CD4-positive, CD25-positive, alpha-beta regulatory T cell (primary cell): ENCODE data around the gene RBM4B. TPM values are rescaled to one million over a fixed set of nuclear protein-coding genes. Genes with fewer than 3 reads are reported as not detected.

Source experiments
- ATAC-seq, 2 donors: fragments of 150-1000 bp; cut with Tn5 transposase; one replicate each; pipeline ENCODE4 v1.10.0; 2021; ENCODE audit warnings: low read depth in 2 of 2, moderate number of reproducible peaks in 2 of 2, moderate library complexity in 1 of 2
- DNase-seq, 3 donors: peaks; one replicate each; pipeline versions ENCODE4 v3.0.0 to v3.0.0-alpha.2; 2012 to 2022; ENCODE audit warnings: mixed read lengths in 1 of 3
- H3K27ac ChIP-seq: one replicate; pipeline ENCODE4 v1.7.0; 2013; ENCODE audit warnings: mild to moderate bottlenecking, low read length; ENCODE audit not compliant: insufficient read depth, poor library complexity, severe bottlenecking
- H3K27me3 ChIP-seq: one replicate; pipeline ENCODE4 v1.7.0; 2013; ENCODE audit warnings: low read length; ENCODE audit not compliant: control insufficient read depth, insufficient read depth
- H3K36me3 ChIP-seq: one replicate; pipeline ENCODE4 v1.7.0; 2013; ENCODE audit warnings: mild to moderate bottlenecking, low read length, moderate library complexity; ENCODE audit not compliant: control insufficient read depth, insufficient read depth
- H3K4me1 ChIP-seq: 2 replicates; pipeline ENCODE4 v1.7.0; 2013; ENCODE audit warnings: mild to moderate bottlenecking, low read length; ENCODE audit not compliant: insufficient read depth, control insufficient read depth, poor library complexity, severe bottlenecking
- H3K4me3 ChIP-seq: one replicate; pipeline ENCODE4 v1.7.0; 2013; ENCODE audit warnings: low read depth, mild to moderate bottlenecking, low read length, moderate library complexity
- H3K9me3 ChIP-seq, 2 experiments: 1 replicate in 1 of 2; 2 replicates in 1 of 2; pipeline ENCODE4 v1.7.0; 2013; ENCODE audit warnings: low read length in 2 of 2, mild to moderate bottlenecking in 1 of 2, moderate library complexity in 1 of 2; ENCODE audit not compliant: control insufficient read depth in 2 of 2
- H3K27ac Mint-ChIP-seq, 3 donors: one replicate each; pipeline ENCODE4 v1.8.0; 2020 to 2022; ENCODE audit warnings: mild to moderate bottlenecking in 3 of 3, mixed read lengths in 3 of 3, moderate library complexity in 2 of 3
- H3K27me3 Mint-ChIP-seq: one replicate; pipeline ENCODE4 v1.8.0; 2022; ENCODE audit warnings: mild to moderate bottlenecking, mixed read lengths
- H3K36me3 Mint-ChIP-seq: one replicate; pipeline ENCODE4 v1.8.0; 2020; ENCODE audit warnings: mixed read lengths
- H3K4me1 Mint-ChIP-seq, 4 donors: one replicate each; pipeline ENCODE4 v1.8.0; 2020 to 2022; ENCODE audit warnings: mixed read lengths in 4 of 4, mild to moderate bottlenecking in 1 of 4
- H3K4me3 Mint-ChIP-seq, 4 donors: one replicate each; pipeline ENCODE4 v1.8.0; 2020 to 2022; ENCODE audit warnings: mild to moderate bottlenecking in 4 of 4, mixed read lengths in 4 of 4, moderate library complexity in 3 of 4
- H3K9me3 Mint-ChIP-seq, 7 donors: one replicate each; pipeline ENCODE4 v1.8.0; 2020 to 2022; ENCODE audit warnings: mixed read lengths in 7 of 7, mild to moderate bottlenecking in 3 of 7, moderate library complexity in 2 of 7
- polyA plus RNA-seq, 4 donors: library from polyadenylated mRNA; unstranded; fragments of 300-500 nt; fragmentation: Illumina TruSeq; gene quantifications; one replicate each; pipeline ENCODE4 v1.2.3, GENCODE V29; 2021
- total RNA-seq: library from RNA; stranded (reverse); gene quantifications from one replicate; pipeline ENCODE4 v1.2.3, GENCODE V29; 2022

RBM4B gene
- total and polyA plus RNA-seq, 5 donors from 2014 or later: 10.0 to 17.6 (median 14.3) TPM

DNA sequence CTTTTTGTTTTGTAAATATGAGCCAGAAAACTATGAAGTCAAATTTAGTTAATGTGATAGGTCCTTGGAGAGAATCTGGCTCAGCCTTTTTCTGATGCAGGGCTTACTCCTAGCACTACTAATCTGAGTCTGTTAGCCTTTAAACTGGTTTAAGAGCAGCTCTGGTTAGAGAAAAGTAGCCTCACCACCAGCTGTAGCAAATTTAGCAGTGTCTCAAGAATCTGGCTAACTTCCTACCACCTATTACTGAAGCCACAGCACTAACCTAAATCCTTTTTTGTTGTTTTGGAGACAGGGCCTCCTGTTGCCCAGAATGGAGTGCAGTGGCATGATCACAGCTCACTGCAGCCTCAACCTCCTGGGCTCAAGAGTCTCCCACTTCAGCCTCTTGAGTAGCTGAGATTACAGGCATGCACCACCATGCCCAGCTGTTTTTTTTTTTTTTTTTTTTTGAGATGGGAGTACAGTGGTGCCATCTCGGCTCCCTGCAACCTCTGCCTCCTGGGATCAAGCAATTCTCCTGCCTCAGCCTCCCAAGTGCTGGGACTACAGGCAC is 13.9 kb downstream of the RBM4B start:
- H3K4me3 Mint-ChIP-seq: no peak overlapping the region
- Histone ChIP-seq H3K27ac (no peak overlapping the region), H3K9me3 (no peaks in the 10 kb centered on the region), H3K4me3 (no peak overlapping the region), H3K27me3 (no peaks in the 10 kb centered on the region), H3K4me1 (peaks cover 3% of the 10 kb centered on the region), H3K36me3 (peaks cover 61% of the 10 kb centered on the region)
- DNase-seq: no peak
- H3K4me1 Mint-ChIP-seq: peaks cover 17 to 59% (median 30%) of the 10 kb centered on the region in 4 donors
- no peaks in the 10 kb centered on the region for H3K9me3 Mint-ChIP-seq
- peaks cover 34% of the 10 kb centered on the region for H3K36me3 Mint-ChIP-seq
- H3K27ac Mint-ChIP-seq: peak overlapping the region in 1 of 3 donors; percentile 77
- no peak for ATAC-seq
- H3K27me3 Mint-ChIP-seq: no peaks in the 10 kb centered on the region

- no peaks in the 10 kb centered on the region for H3K27me3 Mint-ChIP-seq
- peaks cover 20% of the 10 kb centered on the region for H3K36me3 Mint-ChIP-seq
- peak overlapping the region; percentile 5 to 65 (median 22) for H3K27ac Mint-ChIP-seq
- H3K9me3 Mint-ChIP-seq: no peaks in the 10 kb centered on the region
- ATAC-seq: no peak
- Histone ChIP-seq H3K4me1 (no peaks in the 10 kb centered on the region), H3K27ac (no peak overlapping the region), H3K9me3 (no peaks in the 10 kb centered on the region), H3K36me3 (peaks cover 32% of the 10 kb centered on the region), H3K4me3 (no peak overlapping the region), H3K27me3 (no peaks in the 10 kb centered on the region)
- peak overlapping the region in 1 of 4 donors; percentile 11 for H3K4me3 Mint-ChIP-seq
- H3K4me1 Mint-ChIP-seq: peaks cover 5 to 32% (median 12%) of the 10 kb centered on the region in 4 donors
- no peak for DNase-seq
These were observed 17.9 kb downstream of the RBM4B start for GRCh38 chr11:66659763-66660162.

- Mint-ChIP-seq H3K4me3 (peak overlapping the region in 1 of 4 donors; percentile 54), H3K27me3 (no peaks in the 10 kb centered on the region), H3K9me3 (no peaks in the 10 kb centered on the region), H3K36me3 (peaks cover 26% of the 10 kb centered on the region), H3K27ac (peak overlapping the region in 2 of 3 donors; percentile 15 to 38), H3K4me1 (peaks cover 6 to 46% (median 29%) of the 10 kb centered on the region in 4 donors)
- ATAC-seq: no peak
- Histone ChIP-seq H3K27ac (no peak overlapping the region), H3K9me3 (no peaks in the 10 kb centered on the region), H3K4me3 (no peak overlapping the region), H3K36me3 (peaks cover 46% of the 10 kb centered on the region), H3K4me1 (peaks cover 10% of the 10 kb centered on the region), H3K27me3 (no peaks in the 10 kb centered on the region)
- DNase-seq: no peak
These were observed 24.6 kb downstream of the RBM4B start for GRCh38 chr11:66653123-66653522.

DNA sequence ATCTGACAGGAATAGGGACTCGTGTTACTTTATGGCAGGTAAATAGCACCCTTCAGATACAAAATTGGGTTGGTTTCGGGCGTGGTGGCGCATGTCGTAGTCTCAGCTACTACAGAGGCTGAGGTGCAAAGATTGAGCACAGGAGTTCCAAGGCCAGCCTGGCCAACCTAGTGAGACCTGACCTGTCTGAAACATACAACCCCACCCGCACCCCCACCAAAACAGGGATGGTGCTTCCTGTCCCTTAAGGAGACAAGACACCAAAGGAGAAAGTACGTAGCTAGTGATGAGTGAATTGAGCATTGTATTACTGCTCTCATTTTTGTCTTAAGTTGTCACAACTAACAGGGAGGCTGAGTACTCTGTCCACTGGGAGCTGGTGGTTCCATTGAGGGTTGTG is 25.0 kb downstream of the RBM4B start:
- no peak for DNase-seq
- H3K27me3 Mint-ChIP-seq: no peaks in the 10 kb centered on the region
- H3K27ac Mint-ChIP-seq: peak overlapping the region in 2 of 3 donors; percentile 15 to 38
- Histone ChIP-seq H3K36me3 (peaks cover 45% of the 10 kb centered on the region), H3K4me3 (no peak overlapping the region), H3K27ac (no peak overlapping the region), H3K9me3 (no peaks in the 10 kb centered on the region), H3K4me1 (peaks cover 10% of the 10 kb centered on the region), H3K27me3 (no peaks in the 10 kb centered on the region)
- H3K9me3 Mint-ChIP-seq: no peaks in the 10 kb centered on the region
- H3K36me3 Mint-ChIP-seq: peaks cover 27% of the 10 kb centered on the region
- ATAC-seq: no peak
- H3K4me1 Mint-ChIP-seq: peaks cover 7 to 48% (median 31%) of the 10 kb centered on the region in 4 donors
- no peak overlapping the region for H3K4me3 Mint-ChIP-seq

DNA sequence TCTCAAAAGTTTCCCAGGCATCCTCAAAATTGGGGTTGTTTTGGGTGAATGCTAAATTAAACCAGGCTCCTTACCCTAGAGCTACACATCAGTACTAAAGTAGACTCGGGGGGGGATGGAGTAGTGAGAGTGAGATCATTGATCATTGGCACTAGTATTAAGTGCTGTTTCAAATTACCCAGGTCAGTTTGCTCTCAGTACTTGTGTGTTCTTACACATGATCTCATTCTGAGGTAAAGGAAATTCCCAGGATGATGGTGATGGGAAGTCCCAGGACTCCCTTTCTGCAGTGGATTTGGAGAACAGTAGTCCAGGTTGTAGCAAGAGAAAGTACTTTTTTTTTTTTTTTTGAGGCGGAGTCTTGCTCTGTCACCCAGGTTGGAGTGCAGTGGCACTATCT is 26.7 kb downstream of the RBM4B start:
- Mint-ChIP-seq H3K36me3 (peaks cover 40% of the 10 kb centered on the region), H3K4me1 (peaks cover 23 to 64% (median 46%) of the 10 kb centered on the region in 4 donors), H3K9me3 (peaks cover 0 to under 1% (median 0%) of the 10 kb centered on the region in 7 donors), H3K27ac (no peak overlapping the region), H3K4me3 (peak overlapping the region in 1 of 4 donors; percentile 21), H3K27me3 (no peaks in the 10 kb centered on the region)
- Histone ChIP-seq H3K36me3 (peaks cover 51% of the 10 kb centered on the region), H3K27ac (no peak overlapping the region), H3K4me3 (no peak overlapping the region), H3K9me3 (no peaks in the 10 kb centered on the region), H3K27me3 (no peaks in the 10 kb centered on the region), H3K4me1 (peaks cover 25% of the 10 kb centered on the region)
- no peak for DNase-seq
- ATAC-seq: no peak

- Histone ChIP-seq H3K27me3 (no peaks in the 10 kb centered on the region), H3K9me3 (no peaks in the 10 kb centered on the region), H3K36me3 (peaks cover 62% of the 10 kb centered on the region), H3K27ac (no peak overlapping the region), H3K4me1 (peaks cover 36% of the 10 kb centered on the region), H3K4me3 (no peak overlapping the region)
- ATAC-seq (no peak), DNase-seq (no peak)
- Mint-ChIP-seq H3K4me1 (peaks cover 31 to 70% (median 58%) of the 10 kb centered on the region in 4 donors), H3K4me3 (no peak overlapping the region), H3K27me3 (no peaks in the 10 kb centered on the region), H3K36me3 (peaks cover 47% of the 10 kb centered on the region), H3K9me3 (peaks cover 0 to 2% (median 0%) of the 10 kb centered on the region in 7 donors), H3K27ac (peak overlapping the region in 2 of 3 donors; percentile 23 to 25)
These were observed 27.8 kb downstream of the RBM4B start for GRCh38 chr11:66649903-66650302.

GRCh38 chr11:66646828-66647227 is 30.9 kb downstream of the RBM4B start:
- Histone ChIP-seq H3K27me3 (no peaks in the 10 kb centered on the region), H3K27ac (no peak overlapping the region), H3K4me1 (peaks cover 67% of the 10 kb centered on the region), H3K4me3 (peak overlapping the region; percentile 35), H3K36me3 (peaks cover 79% of the 10 kb centered on the region), H3K9me3 (no peaks in the 10 kb centered on the region)
- DNase-seq (no peak), ATAC-seq (no peak)
- H3K4me3 Mint-ChIP-seq: peak overlapping the region in 2 of 4 donors; percentile 59 to 87
- peaks cover 62% of the 10 kb centered on the region for H3K36me3 Mint-ChIP-seq
- peaks cover 0 to 2% (median 0%) of the 10 kb centered on the region in 7 donors for H3K9me3 Mint-ChIP-seq
- H3K27ac Mint-ChIP-seq: peak overlapping the region in 1 of 3 donors; percentile 27
- H3K27me3 Mint-ChIP-seq: no peaks in the 10 kb centered on the region
- peaks cover 47 to 84% (median 72%) of the 10 kb centered on the region in 4 donors for H3K4me1 Mint-ChIP-seq
